SK-N-SH treated with all-trans-retinoic acid at 6 μM for 48 hours (cell line): Measurements from ENCODE around the gene CIRBP.

Source experiments
- ATAC-seq: fragments of 200-7000 bp; cut with Tn5 transposase; 3 replicates; pipeline ENCODE4 v1.9.1; 2020; ENCODE audit warnings: mild to moderate bottlenecking, moderate library complexity
- ARNTL ChIP-seq: fragments of 450-650 bp; formaldehyde crosslinking; IDR thresholded peaks from 2 replicates; pipeline ENCODE4 v1.5.0; 2020; ENCODE audit warnings: low read depth, mild to moderate bottlenecking, moderate library complexity, borderline replicate concordance
- BACH2 ChIP-seq: fragments of 250-450 bp; sonication (Bioruptor Pico); IDR thresholded peaks from 2 replicates; pipeline ENCODE4 v1.9.0; 2021; ENCODE audit warnings: mild to moderate bottlenecking, borderline replicate concordance
- CSDC2 ChIP-seq: fragments of 250-450 bp; sonication (Bioruptor Pico); IDR thresholded peaks from 2 replicates; pipeline ENCODE4 v1.5.0; 2020; ENCODE audit warnings: mild to moderate bottlenecking, moderate library complexity
- CSRNP3 ChIP-seq: fragments of 250-450 bp; sonication (Bioruptor Pico); IDR thresholded peaks from 2 replicates; pipeline ENCODE4 v1.5.1; 2021; ENCODE audit warnings: mild to moderate bottlenecking, moderate library complexity
- ESRRG ChIP-seq: fragments of 250-450 bp; sonication (Bioruptor Pico); IDR thresholded peaks from 2 replicates; pipeline ENCODE4 v1.6.1; 2021; ENCODE audit warnings: mild to moderate bottlenecking
- GLIS3 ChIP-seq: fragments of 250-450 bp; sonication (Bioruptor Pico); IDR thresholded peaks from 2 replicates; pipeline ENCODE4 v1.5.0; 2020; ENCODE audit warnings: mild to moderate bottlenecking, moderate library complexity
- ISL1 ChIP-seq: fragments of 250-450 bp; sonication (Bioruptor Pico); IDR thresholded peaks from 2 replicates; pipeline ENCODE4 v2.1.2; 2022; ENCODE audit warnings: mild to moderate bottlenecking, moderate library complexity
- PATZ1 ChIP-seq: fragments of 250-450 bp; sonication (Bioruptor Pico); IDR thresholded peaks from 2 replicates; pipeline ENCODE4 v1.8.0; 2020; ENCODE audit warnings: mild to moderate bottlenecking, moderate library complexity, borderline replicate concordance
- PPARA ChIP-seq: fragments of 250-450 bp; sonication (Bioruptor Pico); IDR thresholded peaks from 2 replicates; pipeline ENCODE4 v1.5.0; 2020; ENCODE audit warnings: mild to moderate bottlenecking, borderline replicate concordance
- SNAI2 ChIP-seq: fragments of 250-450 bp; sonication (Bioruptor Pico); IDR thresholded peaks from 2 replicates; pipeline ENCODE4 v1.5.0; 2020; ENCODE audit warnings: mild to moderate bottlenecking, moderate library complexity
- TCF4 ChIP-seq: fragments of 250-450 bp; sonication (Bioruptor Pico); IDR thresholded peaks from 2 replicates; pipeline ENCODE4 v1.8.0; 2021; ENCODE audit warnings: mild to moderate bottlenecking, moderate library complexity, borderline replicate concordance
- TOX ChIP-seq: fragments of 250-450 bp; sonication (Bioruptor Pico); IDR thresholded peaks from 2 replicates; pipeline ENCODE4 v1.8.0; 2021; ENCODE audit warnings: mild to moderate bottlenecking, moderate library complexity, borderline replicate concordance
- TSHZ2 ChIP-seq: fragments of 250-450 bp; sonication (Bioruptor Pico); IDR thresholded peaks from 2 replicates; pipeline ENCODE4 v1.5.0; 2020; ENCODE audit warnings: mild to moderate bottlenecking, moderate library complexity
- ZC3H10 ChIP-seq: fragments of 250-450 bp; sonication (Bioruptor Pico); IDR thresholded peaks from 2 replicates; pipeline ENCODE4 v1.5.1; 2021; ENCODE audit warnings: mild to moderate bottlenecking, moderate library complexity
- ZFP3 ChIP-seq: fragments of 250-450 bp; sonication (Bioruptor Pico); IDR thresholded peaks from 2 replicates; pipeline ENCODE4 v1.5.0; 2020; ENCODE audit warnings: mild to moderate bottlenecking, moderate library complexity
- ZFP30 ChIP-seq: fragments of 450-650 bp; formaldehyde crosslinking; IDR thresholded peaks from 2 replicates; pipeline ENCODE4 v1.5.0; 2022; ENCODE audit warnings: mild to moderate bottlenecking, moderate library complexity
- ZNF565 ChIP-seq: fragments of 450-650 bp; formaldehyde crosslinking; conservative IDR thresholded peaks from 2 replicates; pipeline ENCODE4 v1.5.0; 2020; ENCODE audit warnings: low read depth, mild to moderate bottlenecking, moderate library complexity
- ZNF70 ChIP-seq: fragments of 450-650 bp; formaldehyde crosslinking; IDR thresholded peaks from 2 replicates; pipeline ENCODE4 v1.5.0; 2020; ENCODE audit warnings: mild to moderate bottlenecking, moderate library complexity
- ZNF8 ChIP-seq: fragments of 450-650 bp; formaldehyde crosslinking; IDR thresholded peaks from 2 replicates; pipeline ENCODE4 v1.5.0; 2020; ENCODE audit warnings: mild to moderate bottlenecking, moderate library complexity
- TF ChIP-seq, protein P1 (sequence below): fragments of 250-450 bp; sonication (Bioruptor Pico); IDR thresholded peaks from 2 replicates; pipeline ENCODE4 v1.5.1; 2020; ENCODE audit warnings: low read depth, mild to moderate bottlenecking, moderate library complexity
- TF ChIP-seq, protein P2 (sequence below): fragments of 250-450 bp; sonication (Bioruptor Pico); IDR thresholded peaks from 2 replicates; pipeline ENCODE4 v1.8.0; 2021; ENCODE audit warnings: low read depth, mild to moderate bottlenecking, moderate library complexity, borderline replicate concordance

CIRBP gene

DNA sequence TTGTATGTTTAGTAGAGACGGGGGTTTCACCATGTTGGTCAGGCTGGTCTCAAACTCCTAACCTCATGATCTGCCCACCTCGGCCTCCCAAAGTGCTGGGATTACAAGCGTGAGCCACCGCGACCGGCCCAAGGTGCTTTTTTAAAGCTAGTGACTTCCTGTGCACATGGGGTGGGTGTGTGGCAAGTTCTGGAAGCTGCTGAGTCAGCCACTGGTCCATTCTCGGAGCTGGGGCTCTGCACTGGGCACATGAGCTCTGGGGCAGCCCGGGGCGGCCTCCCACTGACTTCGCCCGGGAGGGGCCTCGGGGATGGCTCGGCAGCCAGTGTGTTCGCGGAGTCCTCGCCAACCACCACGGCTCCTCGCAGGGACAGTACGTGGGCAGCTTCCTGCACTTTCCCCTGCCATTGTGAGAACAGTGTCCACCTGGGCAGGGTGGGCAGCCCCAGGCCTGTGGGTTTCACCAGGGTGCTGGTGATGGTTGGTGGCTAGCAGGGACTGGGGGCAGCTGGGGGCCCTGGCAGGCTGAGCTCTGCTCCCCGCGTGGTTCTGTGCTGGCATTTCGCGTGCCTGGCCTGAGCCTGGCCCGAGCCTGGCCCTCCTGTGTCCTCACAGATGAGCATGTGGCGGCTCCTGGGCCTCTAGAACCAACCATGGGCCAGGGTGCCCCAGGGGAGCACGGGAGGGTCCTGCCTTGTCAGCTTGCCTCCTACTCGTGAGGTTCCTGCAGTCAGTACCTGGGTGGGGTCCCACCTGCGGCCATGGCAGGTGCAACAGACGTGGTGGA, 43.5 kb upstream of the CIRBP start:
- peak; percentile 1; the same call in 2 of the 3 replicates for ATAC-seq
- TF ChIP-seq CSRNP3 (no peak), ZNF70 (no peak), GLIS3 (no peak), ZNF8 (CRISPR knock-in tag) (no peak), TCF4 (no peak), CSDC2 (CRISPR knock-in tag) (no peak), SNAI2 (CRISPR knock-in tag) (no peak), ARNTL (no peak), ESRRG (CRISPR knock-in tag) (no peak), ZFP30 (CRISPR knock-in tag) (no peak), ZNF565 (CRISPR knock-in tag) (no peak), TSHZ2 (no peak), ZFP3 (no peak), PATZ1 (CRISPR knock-in tag) (no peak)
- TF ChIP-seq, protein P1, sequence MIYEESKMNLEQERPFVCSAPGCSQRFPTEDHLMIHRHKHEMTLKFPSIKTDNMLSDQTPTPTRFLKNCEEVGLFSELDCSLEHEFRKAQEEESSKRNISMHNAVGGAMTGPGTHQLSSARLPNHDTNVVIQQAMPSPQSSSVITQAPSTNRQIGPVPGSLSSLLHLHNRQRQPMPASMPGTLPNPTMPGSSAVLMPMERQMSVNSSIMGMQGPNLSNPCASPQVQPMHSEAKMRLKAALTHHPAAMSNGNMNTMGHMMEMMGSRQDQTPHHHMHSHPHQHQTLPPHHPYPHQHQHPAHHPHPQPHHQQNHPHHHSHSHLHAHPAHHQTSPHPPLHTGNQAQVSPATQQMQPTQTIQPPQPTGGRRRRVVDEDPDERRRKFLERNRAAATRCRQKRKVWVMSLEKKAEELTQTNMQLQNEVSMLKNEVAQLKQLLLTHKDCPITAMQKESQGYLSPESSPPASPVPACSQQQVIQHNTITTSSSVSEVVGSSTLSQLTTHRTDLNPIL (CRISPR knock-in tag) = no peak

DNA sequence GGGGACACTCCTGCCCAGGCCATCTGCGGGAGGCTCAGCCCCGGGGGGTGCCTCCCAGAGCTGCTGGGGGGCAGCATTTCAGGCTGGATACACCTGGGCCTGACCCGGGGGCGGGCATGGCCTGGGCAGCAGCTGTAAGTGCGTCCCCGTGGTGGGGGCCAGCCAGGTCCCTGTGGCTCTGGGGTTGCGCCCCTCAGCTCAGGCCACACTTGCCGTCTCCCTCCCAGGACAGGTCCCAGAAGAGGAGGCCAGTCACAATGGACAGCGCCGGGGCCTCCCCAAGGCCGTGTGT, 43.0 kb upstream of the CIRBP start:
- no peak; the same call in 2 of the 3 replicates for ATAC-seq
- TF ChIP-seq GLIS3 (no peak), TOX (no peak), BACH2 (CRISPR knock-in tag) (no peak), PATZ1 (CRISPR knock-in tag) (no peak), ESRRG (CRISPR knock-in tag) (no peak), ZNF8 (CRISPR knock-in tag) (no peak), ZFP30 (CRISPR knock-in tag) (no peak), CSDC2 (CRISPR knock-in tag) (no peak), SNAI2 (CRISPR knock-in tag) (no peak), ZNF70 (no peak), TSHZ2 (no peak), ZFP3 (no peak), ZC3H10 (CRISPR knock-in tag) (no peak), ISL1 (no peak), PPARA (no peak)
- TF ChIP-seq, protein P2, sequence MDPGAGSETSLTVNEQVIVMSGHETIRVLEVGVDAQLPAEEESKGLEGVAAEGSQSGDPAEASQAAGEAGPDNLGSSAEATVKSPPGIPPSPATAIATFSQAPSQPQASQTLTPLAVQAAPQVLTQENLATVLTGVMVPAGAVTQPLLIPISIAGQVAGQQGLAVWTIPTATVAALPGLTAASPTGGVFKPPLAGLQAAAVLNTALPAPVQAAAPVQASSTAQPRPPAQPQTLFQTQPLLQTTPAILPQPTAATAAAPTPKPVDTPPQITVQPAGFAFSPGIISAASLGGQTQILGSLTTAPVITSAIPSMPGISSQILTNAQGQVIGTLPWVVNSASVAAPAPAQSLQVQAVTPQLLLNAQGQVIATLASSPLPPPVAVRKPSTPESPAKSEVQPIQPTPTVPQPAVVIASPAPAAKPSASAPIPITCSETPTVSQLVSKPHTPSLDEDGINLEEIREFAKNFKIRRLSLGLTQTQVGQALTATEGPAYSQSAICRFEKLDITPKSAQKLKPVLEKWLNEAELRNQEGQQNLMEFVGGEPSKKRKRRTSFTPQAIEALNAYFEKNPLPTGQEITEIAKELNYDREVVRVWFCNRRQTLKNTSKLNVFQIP (CRISPR knock-in tag) = no peak
